Body of pancreas (tissue), 4 donors: Measurements from ENCODE around the gene UGDH.

Source experiments
- POLR2A ChIP-seq, 3 donors: fragments of 450-650 bp; IDR thresholded peaks; one replicate each; pipeline ENCODE4 v1.6.1; 2016; ENCODE audit warnings: antibody characterized with exemption in 3 of 3, mild to moderate bottlenecking in 2 of 3
- TF ChIP-seq, protein P1 (sequence below), 7 experiments: fragments of 450-650 bp in 4 of 7; fragments of 200-600 bp in 3 of 7; sonication (generic) in 3 of 7; IDR thresholded peaks; one replicate each; pipeline ENCODE4 v1.5.1; 2016 to 2019; ENCODE audit warnings: antibody characterized with exemption in 7 of 7

DNA sequence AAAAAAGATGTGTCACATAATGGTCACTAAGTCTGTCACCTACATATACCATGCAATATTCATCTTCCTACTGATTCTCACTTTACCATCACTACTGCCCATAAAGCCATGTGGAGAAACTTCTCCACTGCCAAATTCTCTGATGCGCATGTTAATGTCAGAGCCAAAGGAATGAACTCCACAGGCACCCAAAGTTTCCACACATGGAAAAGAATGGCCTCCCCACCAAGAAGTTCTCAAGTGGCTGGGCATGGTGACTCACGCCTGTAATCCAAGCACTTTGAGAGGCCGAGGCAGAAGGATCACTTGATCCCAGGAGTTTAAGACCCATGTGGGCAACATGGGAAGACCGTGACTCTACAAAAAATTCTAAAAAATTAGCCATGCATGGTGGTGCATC is 43.8 kb upstream of the UGDH start:
- TF ChIP-seq, protein P1, sequence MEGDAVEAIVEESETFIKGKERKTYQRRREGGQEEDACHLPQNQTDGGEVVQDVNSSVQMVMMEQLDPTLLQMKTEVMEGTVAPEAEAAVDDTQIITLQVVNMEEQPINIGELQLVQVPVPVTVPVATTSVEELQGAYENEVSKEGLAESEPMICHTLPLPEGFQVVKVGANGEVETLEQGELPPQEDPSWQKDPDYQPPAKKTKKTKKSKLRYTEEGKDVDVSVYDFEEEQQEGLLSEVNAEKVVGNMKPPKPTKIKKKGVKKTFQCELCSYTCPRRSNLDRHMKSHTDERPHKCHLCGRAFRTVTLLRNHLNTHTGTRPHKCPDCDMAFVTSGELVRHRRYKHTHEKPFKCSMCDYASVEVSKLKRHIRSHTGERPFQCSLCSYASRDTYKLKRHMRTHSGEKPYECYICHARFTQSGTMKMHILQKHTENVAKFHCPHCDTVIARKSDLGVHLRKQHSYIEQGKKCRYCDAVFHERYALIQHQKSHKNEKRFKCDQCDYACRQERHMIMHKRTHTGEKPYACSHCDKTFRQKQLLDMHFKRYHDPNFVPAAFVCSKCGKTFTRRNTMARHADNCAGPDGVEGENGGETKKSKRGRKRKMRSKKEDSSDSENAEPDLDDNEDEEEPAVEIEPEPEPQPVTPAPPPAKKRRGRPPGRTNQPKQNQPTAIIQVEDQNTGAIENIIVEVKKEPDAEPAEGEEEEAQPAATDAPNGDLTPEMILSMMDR (IDR thresholded peaks at IDR 0.05) = no peak
- no peak for TF ChIP-seq POLR2A (IDR thresholded peaks at IDR 0.05)
